ENCODE data around the gene CDK14.

The CDK14 gene

GRCh38 chr7:90621747-90622140 is 25.6 kb downstream of the CDK14 start:
- Histone ChIP-seq H3K4me1 (ENCODE audit: insufficient read depth, low read length, severe bottlenecking) (no peaks in the 10 kb centered on the region), H3K4me3 (ENCODE audit: low read depth, low read length, poor library complexity, severe bottlenecking) (no peak overlapping the region), H3K27ac (ENCODE audit: low read depth, low read length, poor library complexity, severe bottlenecking) (no peak overlapping the region), H2AFZ (ENCODE audit: low read length) (no peak overlapping the region), H3K9ac (ENCODE audit: low read length) (no peak overlapping the region), H4K20me1 (ENCODE audit: insufficient read depth, low read length) (no peaks in the 10 kb centered on the region), H3K4me2 (ENCODE audit: low read length) (no peak overlapping the region), H3K79me2 (ENCODE audit: insufficient read depth, low read length) (no peaks in the 10 kb centered on the region), H3K9me2 (ENCODE audit: low read depth, low read length) (no peaks in the 10 kb centered on the region), H3K27me3 (ENCODE audit: insufficient read depth, low read length) (no peaks in the 10 kb centered on the region), H3K9me3 (ENCODE audit: low read length) (no peaks in the 10 kb centered on the region), H3K36me3 (ENCODE audit: insufficient read depth, low read length) (no peaks in the 10 kb centered on the region), H3F3A (ENCODE audit: insufficient read depth, low read length) (no peaks in the 10 kb centered on the region)
- TF ChIP-seq EZH2 (IDR thresholded peaks at IDR 0.05; ENCODE audit: borderline replicate concordance, low read length), result no peak
- no peak for TF ChIP-seq CTCF (IDR thresholded peaks at IDR 0.05; ENCODE audit: low read length)

GRCh38 chr7:90622670-90623069 is 26.5 kb downstream of the CDK14 start:
- Histone ChIP-seq H3K4me2 (ENCODE audit: low read length) (no peak overlapping the region), H3K36me3 (ENCODE audit: insufficient read depth, low read length) (no peaks in the 10 kb centered on the region), H3K9me2 (ENCODE audit: low read depth, low read length) (no peaks in the 10 kb centered on the region), H3K4me1 (ENCODE audit: insufficient read depth, low read length, severe bottlenecking) (no peaks in the 10 kb centered on the region), H3K4me3 (ENCODE audit: low read depth, low read length, poor library complexity, severe bottlenecking) (no peak overlapping the region), H2AFZ (ENCODE audit: low read length) (no peak overlapping the region), H4K20me1 (ENCODE audit: insufficient read depth, low read length) (no peaks in the 10 kb centered on the region), H3K27ac (ENCODE audit: low read depth, low read length, poor library complexity, severe bottlenecking) (no peak overlapping the region), H3F3A (ENCODE audit: insufficient read depth, low read length) (no peaks in the 10 kb centered on the region), H3K9ac (ENCODE audit: low read length) (no peak overlapping the region), H3K9me3 (ENCODE audit: low read length) (no peaks in the 10 kb centered on the region), H3K27me3 (ENCODE audit: insufficient read depth, low read length) (no peaks in the 10 kb centered on the region), H3K79me2 (ENCODE audit: insufficient read depth, low read length) (no peaks in the 10 kb centered on the region)
- TF ChIP-seq EZH2 (IDR thresholded peaks at IDR 0.05; ENCODE audit: borderline replicate concordance, low read length) (no peak), CTCF (IDR thresholded peaks at IDR 0.05; ENCODE audit: low read length) (no peak)

GRCh38 chr7:90624225-90624911 is 28.2 kb downstream of the CDK14 start:
- H3K9me2 ChIP-seq (ENCODE audit: low read depth, low read length), result no peaks in the 10 kb centered on the region
- H3K36me3 ChIP-seq (ENCODE audit: insufficient read depth, low read length), result no peaks in the 10 kb centered on the region
- H3K9me3 ChIP-seq (ENCODE audit: low read length), result no peaks in the 10 kb centered on the region
- no peaks in the 10 kb centered on the region for H3K27me3 ChIP-seq (ENCODE audit: insufficient read depth, low read length)
- no peak overlapping the region for H3K4me3 ChIP-seq (ENCODE audit: low read depth, low read length, poor library complexity, severe bottlenecking)
- TF ChIP-seq EZH2 (IDR thresholded peaks at IDR 0.05; ENCODE audit: borderline replicate concordance, low read length) (no peak), CTCF (IDR thresholded peaks at IDR 0.05; ENCODE audit: low read length) (no peak)
- no peaks in the 10 kb centered on the region for H3F3A ChIP-seq (ENCODE audit: insufficient read depth, low read length)
- H3K4me2 ChIP-seq (ENCODE audit: low read length), result no peak overlapping the region
- no peak overlapping the region for H3K27ac ChIP-seq (ENCODE audit: low read depth, low read length, poor library complexity, severe bottlenecking)
- H4K20me1 ChIP-seq (ENCODE audit: insufficient read depth, low read length), result no peaks in the 10 kb centered on the region
- H3K4me1 ChIP-seq (ENCODE audit: insufficient read depth, low read length, severe bottlenecking), result no peaks in the 10 kb centered on the region
- H2AFZ ChIP-seq (ENCODE audit: low read length), result no peak overlapping the region
- H3K9ac ChIP-seq (ENCODE audit: low read length), result no peak overlapping the region
- H3K79me2 ChIP-seq (ENCODE audit: insufficient read depth, low read length), result no peaks in the 10 kb centered on the region
